ENCODE results near the gene FAM9B.

DNA sequence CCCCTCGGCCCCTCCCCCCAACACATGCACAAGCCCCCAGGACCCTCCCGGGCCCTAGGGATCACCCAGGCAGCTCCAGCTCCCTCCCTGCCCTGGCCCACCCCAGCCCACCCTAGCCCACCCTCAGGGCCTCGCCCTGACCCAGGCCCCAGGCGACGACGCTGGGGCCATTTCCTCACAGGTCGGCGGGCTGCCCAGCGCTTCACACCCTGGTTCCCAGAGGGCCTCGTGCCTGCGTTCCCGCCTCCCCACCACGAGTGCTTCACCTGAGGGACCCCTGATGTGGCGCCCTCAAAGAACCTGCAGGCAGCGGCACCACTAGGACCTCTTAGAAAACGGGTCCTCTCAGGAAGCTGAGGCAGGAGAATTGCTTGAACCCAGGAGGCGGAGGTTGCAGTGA, 341 bp downstream of the FAM9B start:
- TF ChIP-seq, protein P1, sequence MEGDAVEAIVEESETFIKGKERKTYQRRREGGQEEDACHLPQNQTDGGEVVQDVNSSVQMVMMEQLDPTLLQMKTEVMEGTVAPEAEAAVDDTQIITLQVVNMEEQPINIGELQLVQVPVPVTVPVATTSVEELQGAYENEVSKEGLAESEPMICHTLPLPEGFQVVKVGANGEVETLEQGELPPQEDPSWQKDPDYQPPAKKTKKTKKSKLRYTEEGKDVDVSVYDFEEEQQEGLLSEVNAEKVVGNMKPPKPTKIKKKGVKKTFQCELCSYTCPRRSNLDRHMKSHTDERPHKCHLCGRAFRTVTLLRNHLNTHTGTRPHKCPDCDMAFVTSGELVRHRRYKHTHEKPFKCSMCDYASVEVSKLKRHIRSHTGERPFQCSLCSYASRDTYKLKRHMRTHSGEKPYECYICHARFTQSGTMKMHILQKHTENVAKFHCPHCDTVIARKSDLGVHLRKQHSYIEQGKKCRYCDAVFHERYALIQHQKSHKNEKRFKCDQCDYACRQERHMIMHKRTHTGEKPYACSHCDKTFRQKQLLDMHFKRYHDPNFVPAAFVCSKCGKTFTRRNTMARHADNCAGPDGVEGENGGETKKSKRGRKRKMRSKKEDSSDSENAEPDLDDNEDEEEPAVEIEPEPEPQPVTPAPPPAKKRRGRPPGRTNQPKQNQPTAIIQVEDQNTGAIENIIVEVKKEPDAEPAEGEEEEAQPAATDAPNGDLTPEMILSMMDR (IDR thresholded peaks at IDR 0.05), result no peak
- TF ChIP-seq ZFX (IDR thresholded peaks at IDR 0.05; ENCODE audit: borderline replicate concordance), result no peak

Data from 22Rv1 (cell line).